AG10803 (cell line): ENCODE measurements around the gene ZNF503.

Experiments
- DNase-seq: peaks from one replicate; pipeline ENCODE4 v3.0.0; 2010; ENCODE audit warnings: low read depth
- H3K4me3 ChIP-seq: 2 replicates; pipeline ENCODE4 v1.5.1; 2011; ENCODE audit warnings: mild to moderate bottlenecking, low read length, control low read depth
- TF ChIP-seq, protein P1 (sequence below): conservative IDR thresholded peaks from 2 replicates; pipeline ENCODE4 v1.5.1; 2011; ENCODE audit warnings: mild to moderate bottlenecking, low read length, control low read depth, inconsistent platforms

ZNF503 gene

DNA sequence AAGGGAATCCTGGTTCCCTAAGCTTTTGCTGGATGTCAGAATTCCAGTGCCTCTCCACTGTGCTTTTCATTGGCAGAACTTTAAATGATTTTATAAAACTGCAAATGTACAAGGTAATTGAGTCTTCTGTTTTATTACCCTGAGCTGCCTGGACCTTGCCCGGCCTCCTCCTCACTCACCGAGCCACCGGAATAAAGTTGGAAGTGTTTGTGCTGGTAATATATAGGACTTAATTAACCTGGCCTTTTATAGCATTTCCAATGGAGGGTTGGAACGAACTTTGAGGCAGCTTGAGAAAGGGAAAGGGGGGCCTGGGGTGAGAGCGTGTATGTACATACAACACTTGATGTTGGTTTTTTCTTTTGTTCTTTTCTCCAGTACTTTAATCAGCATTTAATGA lies 43.4 kb downstream of the ZNF503 start:
- no peak overlapping the region for H3K4me3 ChIP-seq
- TF ChIP-seq, protein P1, sequence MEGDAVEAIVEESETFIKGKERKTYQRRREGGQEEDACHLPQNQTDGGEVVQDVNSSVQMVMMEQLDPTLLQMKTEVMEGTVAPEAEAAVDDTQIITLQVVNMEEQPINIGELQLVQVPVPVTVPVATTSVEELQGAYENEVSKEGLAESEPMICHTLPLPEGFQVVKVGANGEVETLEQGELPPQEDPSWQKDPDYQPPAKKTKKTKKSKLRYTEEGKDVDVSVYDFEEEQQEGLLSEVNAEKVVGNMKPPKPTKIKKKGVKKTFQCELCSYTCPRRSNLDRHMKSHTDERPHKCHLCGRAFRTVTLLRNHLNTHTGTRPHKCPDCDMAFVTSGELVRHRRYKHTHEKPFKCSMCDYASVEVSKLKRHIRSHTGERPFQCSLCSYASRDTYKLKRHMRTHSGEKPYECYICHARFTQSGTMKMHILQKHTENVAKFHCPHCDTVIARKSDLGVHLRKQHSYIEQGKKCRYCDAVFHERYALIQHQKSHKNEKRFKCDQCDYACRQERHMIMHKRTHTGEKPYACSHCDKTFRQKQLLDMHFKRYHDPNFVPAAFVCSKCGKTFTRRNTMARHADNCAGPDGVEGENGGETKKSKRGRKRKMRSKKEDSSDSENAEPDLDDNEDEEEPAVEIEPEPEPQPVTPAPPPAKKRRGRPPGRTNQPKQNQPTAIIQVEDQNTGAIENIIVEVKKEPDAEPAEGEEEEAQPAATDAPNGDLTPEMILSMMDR: no peak
- no peak for DNase-seq

DNA sequence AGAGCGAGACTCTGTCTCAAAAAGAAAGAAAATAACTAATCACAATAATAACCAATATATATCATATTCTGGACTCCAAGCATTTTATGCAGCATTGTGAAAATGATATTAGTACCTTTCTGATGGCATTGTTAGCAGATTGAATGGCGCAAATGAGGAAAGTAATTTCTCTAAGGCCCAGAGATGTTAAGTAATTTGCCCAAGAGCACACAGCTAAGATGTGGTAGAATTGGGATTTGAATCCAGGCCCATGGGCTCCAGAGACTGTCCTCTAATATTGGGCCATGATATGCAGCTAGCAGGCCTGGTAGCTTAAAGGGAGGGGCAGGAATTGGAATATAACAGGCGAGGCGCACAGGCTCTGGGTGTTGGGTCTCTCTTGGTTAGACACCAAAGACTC lies 44.1 kb downstream of the ZNF503 start:
- no peak overlapping the region for H3K4me3 ChIP-seq
- DNase-seq: no peak
- TF ChIP-seq, protein P1: no peak

DNA sequence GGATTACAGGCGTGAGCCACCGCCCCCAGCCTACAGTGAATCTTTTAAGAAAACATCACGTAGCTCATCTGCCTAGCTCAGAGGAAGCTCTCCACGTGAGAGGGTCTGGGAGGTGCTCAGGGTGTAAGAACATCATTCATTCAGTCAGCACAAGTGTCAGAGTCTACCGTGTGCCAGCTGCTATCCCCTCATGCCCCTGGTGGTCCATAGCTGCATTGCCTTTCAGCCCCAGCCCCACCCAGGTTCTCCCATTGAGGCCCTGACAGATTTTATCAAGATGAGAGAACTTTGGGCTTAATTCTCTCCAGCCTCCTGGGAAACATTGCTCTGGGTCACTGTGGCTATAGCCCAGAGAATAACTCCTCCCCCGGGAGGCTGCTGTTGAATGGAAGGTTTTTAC lies 45.1 kb downstream of the ZNF503 start:
- TF ChIP-seq, protein P1: no peak
- H3K4me3 ChIP-seq: no peak overlapping the region
- no peak for DNase-seq

DNA sequence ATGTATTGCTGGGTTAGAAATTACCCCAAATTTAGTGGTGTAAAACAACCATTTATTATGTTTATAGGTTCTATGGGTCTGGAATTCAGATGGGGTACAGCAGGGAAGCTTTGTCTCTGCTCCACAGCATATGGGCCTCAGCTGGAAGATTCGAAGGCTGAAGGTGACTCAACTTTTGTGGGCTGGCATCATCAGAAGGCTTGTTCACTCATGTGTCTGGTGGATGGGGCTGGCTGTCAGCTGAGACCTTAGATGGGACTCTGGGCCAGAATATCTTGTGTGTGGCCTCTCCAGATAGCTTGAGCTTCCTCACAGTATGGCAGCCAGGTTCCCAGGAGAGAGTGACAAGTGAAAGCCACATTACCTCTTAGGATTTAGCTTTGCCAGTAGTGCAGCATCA lies 45.9 kb downstream of the ZNF503 start:
- peak; percentile 31 for DNase-seq

DNA sequence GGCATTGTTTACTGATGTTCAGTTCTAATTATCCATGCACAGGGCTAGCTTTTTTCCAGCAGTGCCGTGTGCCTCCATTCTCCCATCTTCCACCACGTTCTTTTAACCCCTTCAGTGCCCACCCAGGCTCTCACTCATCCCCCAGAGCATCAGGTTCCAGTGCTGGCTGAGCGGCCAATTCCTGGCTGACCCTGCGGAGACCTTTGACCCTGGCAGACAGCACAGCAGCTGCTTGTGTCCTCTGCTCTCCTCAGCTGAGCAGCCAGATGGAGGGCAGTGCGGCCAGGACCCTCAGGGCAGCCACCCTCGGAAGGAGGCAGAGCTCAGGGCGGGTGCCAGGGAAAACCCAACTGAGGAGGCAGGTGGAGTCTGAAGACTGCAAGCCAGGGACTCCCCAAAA lies 48.4 kb downstream of the ZNF503 start:
- TF ChIP-seq, protein P1: no peak
- H3K4me3 ChIP-seq: no peak overlapping the region
- DNase-seq: no peak

More for the DNA sequence above, 45.9 kb downstream of the ZNF503 start:
- no peak overlapping the region for H3K4me3 ChIP-seq
- TF ChIP-seq, protein P1: no peak

DNA sequence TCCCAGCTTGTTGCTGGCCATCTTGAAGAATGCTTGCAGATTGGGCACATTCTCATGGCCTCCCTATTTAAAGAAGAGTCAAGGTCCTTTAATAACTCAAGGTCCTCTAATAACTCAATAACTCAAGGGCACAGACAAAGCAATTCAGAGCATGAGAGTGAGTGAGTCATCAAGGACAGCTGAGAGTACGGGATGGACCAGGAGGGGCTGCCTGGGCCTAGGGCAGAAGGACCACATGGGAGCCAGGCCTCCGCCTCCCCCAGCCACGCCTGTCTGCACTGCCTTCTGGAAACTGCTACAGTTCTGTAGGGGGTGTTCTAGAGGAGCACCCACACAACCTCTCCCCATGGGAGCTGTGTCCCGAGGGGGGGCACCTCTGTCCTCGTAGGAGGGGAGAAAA lies 48.9 kb downstream of the ZNF503 start:
- TF ChIP-seq, protein P1: no peak
- no peak overlapping the region for H3K4me3 ChIP-seq
- DNase-seq: peak; percentile 5

DNA sequence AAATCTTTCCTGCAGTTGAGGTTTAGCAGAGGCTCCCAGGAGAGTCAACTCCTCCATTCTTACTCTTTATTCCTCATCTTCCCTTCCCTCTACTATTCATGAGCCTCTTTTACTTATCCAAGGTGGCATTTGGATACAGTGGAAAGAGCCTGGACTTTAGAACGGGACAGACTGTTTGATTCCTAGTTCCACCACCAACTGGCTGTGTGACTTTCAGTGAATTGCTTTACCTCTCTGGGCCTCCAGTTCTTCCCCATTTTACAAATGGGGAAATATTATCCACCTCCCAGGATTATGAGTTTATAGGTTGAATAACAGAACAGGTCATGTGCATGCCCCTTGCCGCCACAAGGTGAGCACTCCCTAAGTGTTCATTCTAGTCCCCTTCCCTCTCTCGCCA lies 49.9 kb downstream of the ZNF503 start:
- no peak overlapping the region for H3K4me3 ChIP-seq
- TF ChIP-seq, protein P1: no peak
- DNase-seq: no peak
